Neuron (in vitro differentiated cells): Measurements from ENCODE around the gene OR1E1.
"Not testable (repeated sequence)": the region's sequence is repeated elsewhere in the genome, so short reads cannot be mapped to it uniquely, and the experiment has no call there.

Experiments used
- H2AFZ ChIP-seq: one replicate; pipeline ENCODE4 v1.6.1; 2013; ENCODE audit warnings: low read depth, mild to moderate bottlenecking, inconsistent platforms, low read length, moderate library complexity
- H3K27me3 ChIP-seq: one replicate; pipeline ENCODE4 v1.6.1; 2013; ENCODE audit warnings: low read length; ENCODE audit not compliant: insufficient read depth
- H3K36me3 ChIP-seq: one replicate; pipeline ENCODE4 v1.6.1; 2013; ENCODE audit warnings: low read length; ENCODE audit not compliant: insufficient read depth
- H3K4me1 ChIP-seq: one replicate; pipeline ENCODE4 v1.6.1; 2013; ENCODE audit warnings: low read length; ENCODE audit not compliant: insufficient read depth
- H3K4me3 ChIP-seq: 2 replicates; pipeline ENCODE4 v1.5.1; 2013; ENCODE audit warnings: mild to moderate bottlenecking, low read length, moderate library complexity
- H3K9me3 ChIP-seq: one replicate; pipeline ENCODE4 v1.6.1; 2013; ENCODE audit warnings: low read length

OR1E1 gene

DNA sequence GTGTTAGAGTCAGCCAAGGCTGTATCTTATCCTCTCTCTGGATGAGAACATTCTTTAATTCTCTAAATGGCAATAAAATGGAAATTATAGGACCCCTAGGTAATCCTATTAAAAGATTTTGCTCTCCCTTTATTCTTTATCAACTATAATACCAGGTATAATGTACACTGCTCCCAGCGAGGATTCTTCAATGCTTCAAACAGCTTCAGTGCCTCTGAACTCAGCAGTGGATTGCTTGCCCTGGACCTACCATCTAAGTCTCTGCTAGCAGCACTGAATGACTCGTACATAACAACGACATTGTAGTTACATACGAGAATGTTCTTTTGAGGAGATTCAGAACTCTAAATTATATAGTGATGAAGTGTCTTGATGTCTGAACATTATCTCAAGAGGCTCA is 8.4 kb downstream of the OR1E1 start:
- Histone ChIP-seq H3K4me3 (no peak overlapping the region), H3K36me3 (no peaks in the 10 kb centered on the region), H3K27me3 (no peaks in the 10 kb centered on the region), H3K4me1 (no peaks in the 10 kb centered on the region), H2AFZ (no peak overlapping the region), H3K9me3 (no peaks in the 10 kb centered on the region)

DNA sequence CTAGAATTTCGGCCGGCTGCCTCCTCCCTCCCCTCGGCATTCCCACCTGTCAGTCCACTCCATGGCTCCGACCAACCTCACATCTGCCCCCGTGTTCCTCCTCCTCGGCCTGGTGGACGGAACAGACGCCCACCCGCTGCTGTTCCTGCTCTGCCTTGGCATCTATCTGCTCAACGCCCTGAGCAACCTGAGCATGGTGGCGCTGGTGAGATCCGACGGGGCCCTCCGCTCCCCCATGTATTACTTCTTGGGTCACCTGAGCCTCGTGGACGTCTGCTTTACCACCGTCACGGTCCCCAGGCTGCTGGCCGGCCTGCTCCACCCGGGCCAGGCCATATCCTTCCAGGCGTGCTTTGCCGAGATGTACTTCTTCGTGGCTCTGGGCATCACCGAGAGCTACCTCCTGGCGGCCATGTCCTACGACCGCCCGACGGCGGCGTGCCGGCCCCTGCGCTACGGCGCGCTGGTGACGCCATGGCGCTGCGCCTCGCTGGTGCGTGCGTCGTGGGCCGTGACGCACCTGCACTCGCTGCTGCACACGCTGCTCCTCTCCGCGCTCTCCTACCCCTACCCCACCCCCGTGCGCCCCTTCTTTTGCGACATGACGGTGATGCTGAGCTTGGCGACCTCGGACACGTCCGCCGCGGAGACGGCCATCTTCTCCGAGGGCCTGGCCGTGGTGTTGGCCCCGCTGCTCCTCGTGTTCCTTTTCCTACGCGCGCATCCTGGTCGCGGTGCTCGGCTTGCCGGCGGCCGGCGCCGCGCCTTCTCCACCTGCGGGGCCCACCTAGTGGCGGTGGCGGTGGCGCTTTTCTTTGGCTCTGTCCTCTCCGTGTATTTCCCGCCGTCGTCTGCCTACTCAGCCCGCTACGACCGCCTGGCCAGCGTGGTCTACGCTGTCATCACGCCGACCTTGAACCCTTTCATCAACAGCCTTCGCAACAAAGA is 12.1 kb downstream of the OR1E1 start, which contains the start of gene OR3A2:
TSS of gene OR3A2 (minus strand) at position 440 of the 948 bp plus-strand sequence.
- H3K4me3 ChIP-seq: no peak within 1 kb of the TSS
- H3K27me3 ChIP-seq: peaks cover 3% of the 10 kb centered on the region
- H3K4me1 ChIP-seq: no peaks in the 10 kb centered on the region
- H3K36me3 ChIP-seq: no peaks in the 10 kb centered on the region
- H3K9me3 ChIP-seq: no peaks in the 10 kb centered on the region
- H2AFZ ChIP-seq: no peak within 1 kb of the TSS

DNA sequence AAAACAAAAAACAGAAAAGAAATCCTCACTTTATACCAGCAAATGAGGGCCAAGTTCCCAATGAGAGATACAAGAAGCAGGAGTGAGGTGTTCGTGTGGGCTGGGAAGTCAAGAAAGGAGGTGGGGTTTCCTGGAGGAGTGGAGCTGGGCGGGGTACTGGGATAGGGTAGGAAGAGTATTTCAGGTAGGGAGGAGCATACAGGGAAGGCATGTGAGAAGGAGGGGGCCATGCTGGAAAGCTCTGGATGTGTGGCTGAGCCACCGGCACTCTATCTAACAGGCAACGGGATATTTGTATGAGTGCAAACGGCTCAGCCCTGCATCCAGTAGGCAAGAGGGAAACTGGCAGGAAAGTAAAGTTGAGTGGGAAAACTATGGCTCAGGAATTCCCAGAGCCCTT is 16.3 kb downstream of the OR1E1 start:
- Histone ChIP-seq H3K36me3 (no peaks in the 10 kb centered on the region), H2AFZ (no peak overlapping the region), H3K27me3 (peaks cover 8% of the 10 kb centered on the region), H3K4me3 (no peak overlapping the region), H3K4me1 (no peaks in the 10 kb centered on the region), H3K9me3 (no peaks in the 10 kb centered on the region)

DNA sequence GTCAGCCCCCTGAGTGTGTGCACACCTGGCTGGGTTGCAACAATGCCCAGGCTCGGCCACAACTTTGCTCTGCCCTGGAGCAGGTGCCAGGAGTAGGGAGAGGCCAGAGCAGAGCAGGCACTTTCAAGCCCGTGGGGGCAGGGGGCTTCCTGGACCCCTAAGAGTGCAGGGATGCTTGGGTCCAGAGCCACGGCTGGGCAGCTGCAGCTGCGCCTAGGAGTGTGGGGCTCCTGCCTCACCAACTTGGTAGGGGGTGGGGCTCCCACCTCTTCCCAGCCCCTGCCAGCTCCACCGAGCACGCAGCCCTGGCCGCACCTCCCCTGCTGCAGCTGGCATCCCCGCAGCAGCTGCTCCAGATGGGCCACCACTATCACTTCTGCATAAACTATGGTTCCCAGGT is 19.9 kb downstream of the OR1E1 start:
- H3K4me1 ChIP-seq: no peaks in the 10 kb centered on the region
- H3K36me3 ChIP-seq: no peaks in the 10 kb centered on the region
- no peak overlapping the region for H2AFZ ChIP-seq
- H3K4me3 ChIP-seq: no peak overlapping the region
- H3K9me3 ChIP-seq: no peaks in the 10 kb centered on the region
- peaks cover 8% of the 10 kb centered on the region for H3K27me3 ChIP-seq

DNA sequence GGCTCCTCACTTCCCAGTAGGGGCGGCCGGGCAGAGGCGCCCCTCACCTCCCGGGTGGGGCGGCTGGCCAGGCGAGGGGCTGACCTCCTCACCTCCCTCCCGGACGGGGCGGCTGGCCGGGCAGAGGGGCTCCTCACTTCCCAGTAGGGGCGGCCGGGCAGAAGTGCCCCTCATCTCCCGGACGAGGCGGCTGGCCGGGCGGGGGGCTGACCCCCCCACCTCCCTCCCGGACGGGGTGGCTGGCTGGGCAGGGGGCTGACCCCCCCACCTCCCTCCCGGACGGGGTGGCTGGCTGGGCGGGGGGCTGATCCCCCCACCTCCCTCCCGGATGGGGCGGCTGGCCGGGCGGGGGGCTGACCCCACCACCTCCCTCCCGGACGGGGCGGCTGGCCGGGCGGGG is 27.0 kb downstream of the OR1E1 start:
- H3K9me3 ChIP-seq, H3K27me3 ChIP-seq, H2AFZ ChIP-seq, H3K4me1 ChIP-seq, H3K36me3 ChIP-seq, H3K4me3 ChIP-seq: not testable (repeated sequence)
